Measurements from ENCODE around the gene SERPINA5.

DNA sequence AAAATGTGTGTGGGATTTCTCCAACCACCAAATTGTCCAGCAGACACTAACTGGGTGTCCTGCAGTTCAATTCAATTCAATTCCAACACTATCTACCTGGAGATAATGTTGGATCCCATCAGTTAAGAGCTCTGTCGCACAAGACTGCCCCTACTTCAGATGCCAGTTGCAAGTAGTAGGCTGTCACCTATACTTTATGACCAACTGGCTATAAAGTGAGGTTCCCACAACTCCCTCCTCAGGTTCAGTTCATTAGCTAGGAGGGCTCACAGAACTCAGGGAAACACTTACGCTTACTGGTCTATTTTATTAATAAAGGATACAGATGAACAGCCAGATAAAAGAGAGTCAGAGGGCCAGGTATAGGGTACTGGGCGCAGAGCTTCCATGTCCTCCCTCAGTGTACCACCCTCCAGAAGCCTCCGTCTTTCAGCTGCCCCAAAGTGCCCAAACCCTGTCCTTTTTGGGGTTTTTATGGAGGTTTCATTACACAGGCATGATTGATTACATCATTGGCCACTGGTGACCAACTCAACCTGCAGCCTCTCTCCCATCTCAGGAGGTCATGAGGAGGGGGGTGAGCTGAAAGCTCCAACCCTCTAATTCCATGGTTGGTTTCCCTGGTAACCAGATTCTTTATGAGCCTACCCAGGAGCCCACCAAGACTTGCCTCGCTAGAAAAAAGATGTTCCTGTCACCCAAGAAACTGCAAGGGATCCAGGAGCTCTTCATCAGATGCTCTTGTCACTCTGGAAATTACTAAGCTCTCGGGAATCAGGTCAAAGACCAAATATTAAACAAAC lies 7.5 kb upstream of the SERPINA5 start:
- TF ChIP-seq, protein P1, sequence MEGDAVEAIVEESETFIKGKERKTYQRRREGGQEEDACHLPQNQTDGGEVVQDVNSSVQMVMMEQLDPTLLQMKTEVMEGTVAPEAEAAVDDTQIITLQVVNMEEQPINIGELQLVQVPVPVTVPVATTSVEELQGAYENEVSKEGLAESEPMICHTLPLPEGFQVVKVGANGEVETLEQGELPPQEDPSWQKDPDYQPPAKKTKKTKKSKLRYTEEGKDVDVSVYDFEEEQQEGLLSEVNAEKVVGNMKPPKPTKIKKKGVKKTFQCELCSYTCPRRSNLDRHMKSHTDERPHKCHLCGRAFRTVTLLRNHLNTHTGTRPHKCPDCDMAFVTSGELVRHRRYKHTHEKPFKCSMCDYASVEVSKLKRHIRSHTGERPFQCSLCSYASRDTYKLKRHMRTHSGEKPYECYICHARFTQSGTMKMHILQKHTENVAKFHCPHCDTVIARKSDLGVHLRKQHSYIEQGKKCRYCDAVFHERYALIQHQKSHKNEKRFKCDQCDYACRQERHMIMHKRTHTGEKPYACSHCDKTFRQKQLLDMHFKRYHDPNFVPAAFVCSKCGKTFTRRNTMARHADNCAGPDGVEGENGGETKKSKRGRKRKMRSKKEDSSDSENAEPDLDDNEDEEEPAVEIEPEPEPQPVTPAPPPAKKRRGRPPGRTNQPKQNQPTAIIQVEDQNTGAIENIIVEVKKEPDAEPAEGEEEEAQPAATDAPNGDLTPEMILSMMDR (IDR thresholded peaks at IDR 0.05): no peak
- TF ChIP-seq POLR2AphosphoS5 (IDR thresholded peaks at IDR 0.05; ENCODE audit: low read depth, low read length): no peak
